ENCODE results near the gene CPEB3. TPM values are rescaled to one million over a fixed set of nuclear protein-coding genes. Genes with fewer than 3 reads are reported as not detected.

The CPEB3 gene
- total RNA-seq, 1 experiment from 2014 or later: 2.4 TPM

- TF ChIP-seq SIN3A (IDR thresholded peaks at IDR 0.05; ENCODE audit: borderline replicate concordance, insufficient read depth, low read depth, low read length) (no peak), POLR2AphosphoS5 (IDR thresholded peaks at IDR 0.05; ENCODE audit: low read depth, low read length) (no peak), CTCF (IDR thresholded peaks at IDR 0.05) (no peak), TCF7L2 (IDR thresholded peaks at IDR 0.05; ENCODE audit: low read depth, low read length) (no peak), REST (IDR thresholded peaks at IDR 0.05; ENCODE audit: insufficient read depth in 1 of 2, low read depth in 2 of 2, low read length in 1 of 2) (no peak)
- POLR2A ChIA-PET: interaction anchor here (0.5 kb wide), 1 partner anchor 145 kb away, joined by 5 read pairs; no protein-coding TSS in a partner anchor
- DNase-seq (ENCODE audit: low read depth, low spot score) (no peak), ATAC-seq (no peak)
- no TSS peak for BruUV-seq (replicated peaks)
- no peaks in the 10 kb centered on the region; the same call in none of the 2 replicates for H3K36me3 ChIP-seq (ENCODE audit: control insufficient read depth, insufficient read depth, low read length)
- no peaks in the 10 kb centered on the region for H3K9me3 ChIP-seq (ENCODE audit: control insufficient read depth, insufficient read depth, low read depth, low read length)
- in situ Hi-C loops (cut with HindIII; ENCODE audit: low pct_unique_long_range_greater_than_20kb, low sequenced_read_pairs): no loop called here
- H3K4me3 ChIP-seq (ENCODE audit: low read depth in 2 of 2, low read length in 2 of 2): no peak overlapping the region
- intact Hi-C loops (cut with micrococcal nuclease; ENCODE audit: unreplicated experiment): no loop called here
- CTCF ChIA-PET: no interaction called here
- no peak overlapping the region for H3K27ac ChIP-seq (ENCODE audit: low read length)
- H3K4me1 ChIP-seq (ENCODE audit: control insufficient read depth, insufficient read depth, low read length): no peaks in the 10 kb centered on the region
- no peaks in the 10 kb centered on the region for H3K27me3 ChIP-seq (ENCODE audit: control insufficient read depth, insufficient read depth, low read length)
Measured at GRCh38 chr10:92047215-92047614, 243.7 kb downstream of the CPEB3 start.

DNA sequence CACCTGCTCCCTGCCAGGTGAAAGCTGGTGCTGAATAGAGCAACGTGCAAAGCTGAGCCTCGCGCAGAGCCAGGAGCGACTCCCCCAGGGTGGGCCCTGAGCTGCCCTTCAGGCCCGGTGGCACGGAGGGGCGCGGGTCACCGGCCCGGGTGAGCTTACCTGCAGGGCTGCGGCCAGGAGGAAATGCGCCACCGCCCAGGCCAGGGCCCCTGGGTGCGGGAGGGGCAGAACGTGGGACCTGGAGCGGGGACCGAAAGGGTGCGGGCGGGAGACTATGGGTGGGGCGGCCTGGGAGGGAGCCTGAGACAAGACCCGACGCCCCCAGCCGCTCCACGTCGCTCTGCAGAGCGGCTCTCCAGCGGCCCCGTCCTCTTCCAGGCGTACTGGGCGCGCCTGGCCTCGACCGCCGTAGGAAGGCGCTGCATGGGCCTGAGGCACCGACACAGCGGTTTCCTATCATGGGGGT is 245.2 kb downstream of the CPEB3 start:
- ChIA-PET CTCF (no interaction called here), POLR2A (no interaction called here)
- ATAC-seq: no peak
- DNase-seq (ENCODE audit: low read depth, low spot score): no peak
- no peaks in the 10 kb centered on the region for H3K4me1 ChIP-seq (ENCODE audit: control insufficient read depth, insufficient read depth, low read length)
- H3K36me3 ChIP-seq (ENCODE audit: control insufficient read depth, insufficient read depth, low read length): no peaks in the 10 kb centered on the region; the same call in none of the 2 replicates
- no TSS peak for BruUV-seq (replicated peaks)
- in situ Hi-C loops (cut with HindIII; ENCODE audit: low pct_unique_long_range_greater_than_20kb, low sequenced_read_pairs) (no loop called here), intact Hi-C loops (cut with micrococcal nuclease; ENCODE audit: unreplicated experiment) (no loop called here)
- H3K27ac ChIP-seq (ENCODE audit: low read length): no peak overlapping the region
- no peaks in the 10 kb centered on the region for H3K27me3 ChIP-seq (ENCODE audit: control insufficient read depth, insufficient read depth, low read length)
- H3K9me3 ChIP-seq (ENCODE audit: control insufficient read depth, insufficient read depth, low read depth, low read length): no peaks in the 10 kb centered on the region
- TF ChIP-seq SIN3A (IDR thresholded peaks at IDR 0.05; ENCODE audit: borderline replicate concordance, insufficient read depth, low read depth, low read length): no peak
- no peak for TF ChIP-seq REST (IDR thresholded peaks at IDR 0.05; ENCODE audit: insufficient read depth in 1 of 2, low read depth in 2 of 2, low read length in 1 of 2)
- no peak for TF ChIP-seq CTCF (IDR thresholded peaks at IDR 0.05)
- no peak for TF ChIP-seq POLR2AphosphoS5 (IDR thresholded peaks at IDR 0.05; ENCODE audit: low read depth, low read length)
- TF ChIP-seq TCF7L2 (IDR thresholded peaks at IDR 0.05; ENCODE audit: low read depth, low read length): no peak
- H3K4me3 ChIP-seq (ENCODE audit: low read depth in 2 of 2, low read length in 2 of 2): no peak overlapping the region
